Nephron progenitor cell (in vitro differentiated cells): Measurements from ENCODE around the gene RAD51B.

ENCODE experiments used
- DNase-seq: peaks from one replicate; pipeline ENCODE4 v3.0.0; 2021
- H3K27ac Mint-ChIP-seq: 2 replicates; pipeline ENCODE4 v1.8.0; 2021; ENCODE audit warnings: mild to moderate bottlenecking, moderate library complexity, mixed read lengths
- H3K27me3 Mint-ChIP-seq: 2 replicates; pipeline ENCODE4 v1.8.0; 2021; ENCODE audit warnings: mild to moderate bottlenecking, low read depth, mixed read lengths; ENCODE audit not compliant: poor library complexity
- H3K36me3 Mint-ChIP-seq: 2 replicates; pipeline ENCODE4 v1.8.0; 2021; ENCODE audit warnings: low read depth, mixed read lengths
- H3K4me1 Mint-ChIP-seq: 2 replicates; pipeline ENCODE4 v1.8.0; 2021; ENCODE audit warnings: mixed read lengths
- H3K4me3 Mint-ChIP-seq: 2 replicates; pipeline ENCODE4 v1.8.0; 2021; ENCODE audit warnings: mild to moderate bottlenecking, moderate library complexity, mixed read lengths
- H3K9me3 Mint-ChIP-seq: 2 replicates; pipeline ENCODE4 v1.8.0; 2021; ENCODE audit warnings: mild to moderate bottlenecking, moderate library complexity, mixed read lengths
- CTCF ChIP-seq: fragments of 200-600 bp; sonication (generic); IDR thresholded peaks from 2 replicates; pipeline ENCODE4 v1.5.0; 2021; ENCODE audit warnings: antibody characterized with exemption

RAD51B gene

GRCh38 chr14:68469208-68469713, 649.7 kb downstream of the RAD51B start:
- H3K36me3 Mint-ChIP-seq = no peaks in the 10 kb centered on the region
- no peak for TF ChIP-seq CTCF
- peak overlapping the region; percentile 20 for H3K4me3 Mint-ChIP-seq
- DNase-seq = no peak
- peaks cover 75% of the 10 kb centered on the region for H3K4me1 Mint-ChIP-seq
- H3K27ac Mint-ChIP-seq = peak overlapping the region; percentile 52
- H3K9me3 Mint-ChIP-seq = no peaks in the 10 kb centered on the region
- H3K27me3 Mint-ChIP-seq = peaks cover 3% of the 10 kb centered on the region

GRCh38 chr14:68470361-68470760, 650.8 kb downstream of the RAD51B start:
- Mint-ChIP-seq H3K27ac (peak overlapping the region; percentile 38), H3K36me3 (no peaks in the 10 kb centered on the region), H3K27me3 (peaks cover 3% of the 10 kb centered on the region), H3K4me3 (no peak overlapping the region), H3K9me3 (no peaks in the 10 kb centered on the region), H3K4me1 (peaks cover 68% of the 10 kb centered on the region)
- no peak for TF ChIP-seq CTCF
- DNase-seq = no peak

- Mint-ChIP-seq H3K9me3 (no peaks in the 10 kb centered on the region), H3K4me3 (no peak overlapping the region), H3K27me3 (peaks cover 3% of the 10 kb centered on the region), H3K36me3 (no peaks in the 10 kb centered on the region), H3K4me1 (peaks cover 73% of the 10 kb centered on the region), H3K27ac (peak overlapping the region; percentile 81)
- DNase-seq = no peak
- no peak for TF ChIP-seq CTCF
These were observed 651.7 kb downstream of the RAD51B start for GRCh38 chr14:68471029-68471963.

- Mint-ChIP-seq H3K27ac (no peak overlapping the region), H3K4me3 (no peak overlapping the region), H3K27me3 (peaks cover 3% of the 10 kb centered on the region), H3K36me3 (no peaks in the 10 kb centered on the region), H3K4me1 (peaks cover 80% of the 10 kb centered on the region), H3K9me3 (no peaks in the 10 kb centered on the region)
- no peak for TF ChIP-seq CTCF
- DNase-seq = no peak
These were observed 652.5 kb downstream of the RAD51B start for GRCh38 chr14:68471964-68472508.

- peaks cover 3% of the 10 kb centered on the region for H3K27me3 Mint-ChIP-seq
- peaks cover 89% of the 10 kb centered on the region for H3K4me1 Mint-ChIP-seq
- no peaks in the 10 kb centered on the region for H3K36me3 Mint-ChIP-seq
- DNase-seq = no peak
- TF ChIP-seq CTCF = no peak
- no peak overlapping the region for H3K4me3 Mint-ChIP-seq
- H3K27ac Mint-ChIP-seq = no peak overlapping the region
- no peaks in the 10 kb centered on the region for H3K9me3 Mint-ChIP-seq
These were observed 653.5 kb downstream of the RAD51B start for GRCh38 chr14:68473069-68473468.
